ENCODE data around the gene RC3H1.
"Not testable (repeated sequence)": the region's sequence is repeated elsewhere in the genome, so short reads cannot be mapped to it uniquely, and the experiment has no call there.

DNA sequence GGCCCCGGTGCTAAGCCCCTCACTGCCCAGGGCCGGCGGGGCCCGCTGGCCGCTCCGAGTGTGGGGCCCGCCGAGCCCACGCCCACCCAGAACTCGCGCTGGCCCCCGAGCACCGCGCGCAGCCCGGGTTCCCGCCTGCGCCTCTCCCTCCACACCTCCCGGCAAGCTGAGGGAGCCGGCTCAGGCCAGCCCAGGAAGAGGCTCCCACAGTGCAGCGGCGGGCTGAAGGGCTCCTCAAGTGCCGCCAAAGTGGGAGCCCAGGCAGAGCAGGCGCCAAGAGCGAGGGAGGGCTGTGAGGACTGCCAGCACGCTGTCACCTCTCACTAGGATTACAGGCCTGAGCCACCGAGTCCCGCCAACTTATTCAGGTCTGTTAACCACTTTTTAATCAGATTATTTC is 34.5 kb upstream of the RC3H1 start:
- TF ChIP-seq EZH2phosphoT487, EZH2 (IDR thresholded peaks at IDR 0.05): not testable (repeated sequence)
- TF ChIP-seq, protein P1, sequence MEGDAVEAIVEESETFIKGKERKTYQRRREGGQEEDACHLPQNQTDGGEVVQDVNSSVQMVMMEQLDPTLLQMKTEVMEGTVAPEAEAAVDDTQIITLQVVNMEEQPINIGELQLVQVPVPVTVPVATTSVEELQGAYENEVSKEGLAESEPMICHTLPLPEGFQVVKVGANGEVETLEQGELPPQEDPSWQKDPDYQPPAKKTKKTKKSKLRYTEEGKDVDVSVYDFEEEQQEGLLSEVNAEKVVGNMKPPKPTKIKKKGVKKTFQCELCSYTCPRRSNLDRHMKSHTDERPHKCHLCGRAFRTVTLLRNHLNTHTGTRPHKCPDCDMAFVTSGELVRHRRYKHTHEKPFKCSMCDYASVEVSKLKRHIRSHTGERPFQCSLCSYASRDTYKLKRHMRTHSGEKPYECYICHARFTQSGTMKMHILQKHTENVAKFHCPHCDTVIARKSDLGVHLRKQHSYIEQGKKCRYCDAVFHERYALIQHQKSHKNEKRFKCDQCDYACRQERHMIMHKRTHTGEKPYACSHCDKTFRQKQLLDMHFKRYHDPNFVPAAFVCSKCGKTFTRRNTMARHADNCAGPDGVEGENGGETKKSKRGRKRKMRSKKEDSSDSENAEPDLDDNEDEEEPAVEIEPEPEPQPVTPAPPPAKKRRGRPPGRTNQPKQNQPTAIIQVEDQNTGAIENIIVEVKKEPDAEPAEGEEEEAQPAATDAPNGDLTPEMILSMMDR (IDR thresholded peaks at IDR 0.05), result not testable (repeated sequence)

All from neural progenitor cell (in vitro differentiated cells).